Activated CD4-positive, alpha-beta memory T cell treated with anti-CD3 and anti-CD28 coated beads for 36 hours (primary cell): ENCODE results near the gene MRRF. TPM values are rescaled to one million over a fixed set of nuclear protein-coding genes. Genes with fewer than 3 reads are reported as not detected.

ENCODE experiments used
- CTCF ChIA-PET: fragments of 350-600 bp; sonication (Branson Sonifier 250); formaldehyde crosslinking; loops from one replicate; lab custom pipeline; 2021; ENCODE audit warnings: antibody characterized with exemption, inconsistent platforms; lab: Charles Lee
- POLR2A ChIA-PET: fragments of 350-600 bp; sonication (Branson Sonifier 250); formaldehyde crosslinking; loops from one replicate; lab custom pipeline; 2021; ENCODE audit warnings: antibody characterized with exemption; lab: Charles Lee
- DNase-seq: peaks from one replicate; pipeline ENCODE4 v3.0.0-alpha.2; 2020
- H3K27ac Mint-ChIP-seq: one replicate; pipeline ENCODE4 v1.8.0; 2021; ENCODE audit warnings: mixed read lengths
- H3K27me3 Mint-ChIP-seq: one replicate; pipeline ENCODE4 v1.8.0; 2021; ENCODE audit warnings: mixed read lengths
- H3K36me3 Mint-ChIP-seq: one replicate; pipeline ENCODE4 v1.8.0; 2021; ENCODE audit warnings: mixed read lengths
- H3K4me1 Mint-ChIP-seq: one replicate; pipeline ENCODE4 v1.8.0; 2021; ENCODE audit warnings: low read depth, mixed read lengths
- H3K4me3 Mint-ChIP-seq: one replicate; pipeline ENCODE4 v1.8.0; 2021; ENCODE audit warnings: mild to moderate bottlenecking, mixed read lengths
- H3K9me3 Mint-ChIP-seq: one replicate; pipeline ENCODE4 v1.8.0; 2021; ENCODE audit warnings: mixed read lengths
- intact Hi-C: fragments of 100-400 bp; cut with micrococcal nuclease; formaldehyde crosslinking; loops from one replicate; pipeline ENCODE4 v1.15.1; 2023
- total RNA-seq, 2 experiments: library from RNA; stranded (reverse); gene quantifications; one replicate each; pipeline ENCODE4 v1.2.3, GENCODE V29; 2021

MRRF gene
- total RNA-seq, 2 experiments from 2014 or later = 47.2 to 52.5 TPM

DNA sequence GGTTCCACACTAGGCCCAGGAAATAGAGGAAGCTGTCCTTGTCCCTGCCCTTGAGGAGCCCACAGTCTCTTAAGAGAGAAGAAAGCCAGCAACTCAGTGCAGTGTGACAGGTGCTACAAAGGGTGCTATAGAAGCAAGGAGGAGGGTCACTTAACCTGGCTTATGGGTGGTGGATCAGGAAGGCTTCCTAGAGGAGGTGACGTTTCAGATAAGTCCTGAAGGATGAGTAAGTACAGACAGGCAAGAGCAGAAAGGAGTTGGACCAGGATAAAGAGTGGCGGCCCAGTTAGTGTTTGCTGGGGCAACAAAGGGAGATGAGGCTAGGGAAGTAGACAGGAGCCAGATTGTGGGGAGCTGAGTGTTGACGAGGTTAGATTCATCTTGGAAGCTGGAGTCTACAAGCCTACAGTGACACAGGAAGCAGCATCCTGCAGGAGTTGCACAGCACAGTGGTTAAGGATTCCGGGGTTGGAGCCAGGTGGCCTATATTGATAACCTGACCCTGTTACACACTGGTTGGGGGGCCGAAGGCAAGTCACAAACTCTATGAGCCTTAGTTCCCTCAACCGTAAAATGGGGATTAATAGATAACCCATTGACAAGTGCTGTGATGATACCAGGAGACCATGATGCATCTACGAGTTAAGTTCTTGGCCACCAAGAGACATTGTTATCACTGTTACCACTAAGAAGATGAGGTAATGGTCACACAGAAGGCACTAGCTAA lies 30.5 kb upstream of the MRRF start:
- H3K9me3 Mint-ChIP-seq = no peaks in the 10 kb centered on the region
- intact Hi-C loops = no loop called here
- no peak overlapping the region for H3K27ac Mint-ChIP-seq
- H3K27me3 Mint-ChIP-seq = peaks cover 1% of the 10 kb centered on the region
- H3K36me3 Mint-ChIP-seq = peaks cover 4% of the 10 kb centered on the region
- H3K4me1 Mint-ChIP-seq = no peaks in the 10 kb centered on the region
- ChIA-PET CTCF (no interaction called here), POLR2A (no interaction called here)
- H3K4me3 Mint-ChIP-seq = no peak overlapping the region
- no peak for DNase-seq

DNA sequence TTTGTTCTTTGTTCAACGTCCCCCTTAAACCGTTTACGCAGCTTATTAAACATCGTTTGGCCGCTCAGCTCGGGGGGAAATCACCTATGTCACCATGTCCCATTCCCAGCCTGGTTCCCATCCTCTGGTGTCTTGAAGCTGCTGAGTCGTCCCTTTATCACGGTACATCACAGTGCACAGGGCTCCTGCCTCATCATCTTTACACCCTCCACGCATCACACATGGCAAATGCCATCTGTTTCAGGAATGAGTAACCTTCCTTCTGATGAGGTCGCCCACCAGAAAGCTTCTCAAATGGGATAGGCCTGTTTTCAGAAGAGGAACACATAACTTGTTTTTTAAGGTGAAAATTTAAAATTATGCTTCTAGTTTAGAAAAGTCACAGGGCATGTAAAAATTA lies 28.0 kb upstream of the MRRF start:
- DNase-seq = no peak
- H3K4me1 Mint-ChIP-seq = no peaks in the 10 kb centered on the region
- CTCF ChIA-PET = interaction anchor here (1.4 kb wide), 1 partner anchor 112 kb away, joined by 4 read pairs; no protein-coding TSS in a partner anchor

DNA sequence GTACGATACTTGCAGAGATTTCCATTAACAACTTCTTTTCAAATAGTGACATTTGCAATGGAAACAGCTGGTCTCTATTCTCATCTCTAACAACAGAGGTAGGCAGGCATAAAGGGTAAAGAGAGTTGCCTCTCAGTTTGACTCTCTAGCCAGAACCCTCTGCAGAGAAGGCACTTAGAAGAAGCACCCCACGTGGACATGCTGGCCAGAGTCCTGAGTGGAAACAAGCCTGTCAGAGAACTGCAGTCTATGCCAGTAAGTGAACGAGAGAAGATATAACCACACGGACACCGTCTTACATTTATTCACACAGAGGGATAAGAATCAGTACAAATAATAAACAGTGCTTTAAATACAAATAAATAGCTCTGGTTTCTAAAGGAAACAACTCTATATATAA lies 25.0 kb upstream of the MRRF start:
- intact Hi-C loops = no loop called here
- no peak for DNase-seq
- CTCF ChIA-PET = interaction anchor here (0.5 kb wide), 1 partner anchor 52 kb away, joined by 3 read pairs; no protein-coding TSS in a partner anchor

More for the DNA sequence above, 28.0 kb upstream of the MRRF start:
- H3K36me3 Mint-ChIP-seq = peaks cover 20% of the 10 kb centered on the region
- POLR2A ChIA-PET = no interaction called here
- no peak overlapping the region for H3K27ac Mint-ChIP-seq
- no peaks in the 10 kb centered on the region for H3K9me3 Mint-ChIP-seq
- H3K4me3 Mint-ChIP-seq = no peak overlapping the region
- peaks cover 1% of the 10 kb centered on the region for H3K27me3 Mint-ChIP-seq
- intact Hi-C loops = no loop called here

DNA sequence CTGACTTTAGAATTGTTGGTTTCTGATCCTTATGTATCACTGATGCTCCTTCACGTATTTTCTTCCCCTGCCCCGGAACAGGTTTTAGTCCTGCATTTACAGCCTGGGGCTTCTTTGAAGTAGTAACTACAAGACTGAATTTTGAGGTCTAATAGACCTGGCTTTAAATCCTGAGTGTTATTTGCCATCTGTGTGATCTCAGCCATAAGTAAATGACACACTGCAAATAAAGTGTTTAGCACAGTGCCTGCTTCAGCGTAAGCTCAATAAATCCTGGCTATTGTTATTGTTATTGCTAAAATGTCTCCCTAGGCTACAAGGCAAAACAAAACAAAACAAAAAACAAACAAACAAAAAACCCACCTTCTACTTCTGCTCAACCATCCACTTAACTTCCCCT lies 20.3 kb upstream of the MRRF start:
- ChIA-PET POLR2A (no interaction called here), CTCF (interaction anchor here (0.8 kb wide), 1 partner anchor 119 kb away, joined by 3 read pairs; no protein-coding TSS in a partner anchor)
- H3K27ac Mint-ChIP-seq = no peak overlapping the region
- intact Hi-C loops = no loop called here
- peaks cover 50% of the 10 kb centered on the region for H3K36me3 Mint-ChIP-seq
- H3K27me3 Mint-ChIP-seq = no peaks in the 10 kb centered on the region
- no peak for DNase-seq
- H3K9me3 Mint-ChIP-seq = no peaks in the 10 kb centered on the region
- no peak overlapping the region for H3K4me3 Mint-ChIP-seq
- H3K4me1 Mint-ChIP-seq = no peaks in the 10 kb centered on the region

More for the DNA sequence above, 25.0 kb upstream of the MRRF start:
- Mint-ChIP-seq H3K4me3 (no peak overlapping the region), H3K27me3 (no peaks in the 10 kb centered on the region), H3K27ac (no peak overlapping the region), H3K9me3 (no peaks in the 10 kb centered on the region), H3K36me3 (peaks cover 37% of the 10 kb centered on the region), H3K4me1 (no peaks in the 10 kb centered on the region)
- POLR2A ChIA-PET = no interaction called here

DNA sequence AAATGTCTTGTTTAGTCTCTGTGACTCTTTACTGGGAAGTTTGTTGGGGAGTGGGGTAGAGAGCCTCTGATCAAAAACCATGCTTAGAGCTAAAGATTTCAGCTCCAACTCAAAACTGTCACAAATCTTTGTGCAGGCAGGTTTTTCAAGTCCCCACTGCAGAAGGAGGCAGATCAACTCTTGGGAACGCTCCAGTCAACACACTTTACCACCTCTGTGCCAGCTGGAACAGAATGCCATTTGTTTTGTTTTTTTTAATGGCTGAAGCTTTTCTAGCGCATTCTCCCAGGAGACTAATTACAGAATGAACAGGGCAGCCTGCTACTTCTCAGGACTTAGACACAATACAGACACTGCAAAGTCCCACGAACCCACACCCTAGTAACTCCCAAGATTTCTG lies 18.0 kb upstream of the MRRF start:
- peaks cover 43% of the 10 kb centered on the region for H3K36me3 Mint-ChIP-seq
- intact Hi-C loops = no loop called here
- CTCF ChIA-PET = interaction anchor here (2.0 kb wide), 1 partner anchor 122 kb away, joined by 6 read pairs; no protein-coding TSS in a partner anchor

DNA sequence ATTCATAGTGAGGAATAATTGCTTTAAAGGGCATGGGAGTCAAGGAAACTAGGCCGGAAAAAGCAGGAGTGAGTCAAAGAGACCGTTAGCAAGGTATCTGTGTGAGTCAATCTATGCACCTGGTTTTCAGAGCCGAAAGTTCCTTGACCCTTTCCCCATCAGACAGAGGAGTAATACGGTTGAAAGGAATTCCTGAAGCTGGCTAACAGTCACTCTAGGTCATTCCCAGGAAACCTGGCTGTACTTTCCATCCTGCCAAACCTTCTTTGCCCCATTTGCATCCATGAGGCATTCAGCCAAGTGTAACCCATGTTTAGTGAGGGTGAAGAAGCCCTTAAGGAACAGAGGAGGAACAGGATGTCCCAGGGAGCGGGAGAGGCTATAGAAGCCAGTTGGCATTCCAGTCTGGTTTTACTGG lies 16.2 kb upstream of the MRRF start:
- CTCF ChIA-PET = no interaction called here
- no peaks in the 10 kb centered on the region for H3K4me1 Mint-ChIP-seq
- POLR2A ChIA-PET = no interaction called here

More for the DNA sequence above, 18.0 kb upstream of the MRRF start:
- Mint-ChIP-seq H3K27me3 (no peaks in the 10 kb centered on the region), H3K4me3 (no peak overlapping the region), H3K27ac (no peak overlapping the region), H3K4me1 (no peaks in the 10 kb centered on the region), H3K9me3 (no peaks in the 10 kb centered on the region)
- POLR2A ChIA-PET = no interaction called here
- DNase-seq = no peak

DNA sequence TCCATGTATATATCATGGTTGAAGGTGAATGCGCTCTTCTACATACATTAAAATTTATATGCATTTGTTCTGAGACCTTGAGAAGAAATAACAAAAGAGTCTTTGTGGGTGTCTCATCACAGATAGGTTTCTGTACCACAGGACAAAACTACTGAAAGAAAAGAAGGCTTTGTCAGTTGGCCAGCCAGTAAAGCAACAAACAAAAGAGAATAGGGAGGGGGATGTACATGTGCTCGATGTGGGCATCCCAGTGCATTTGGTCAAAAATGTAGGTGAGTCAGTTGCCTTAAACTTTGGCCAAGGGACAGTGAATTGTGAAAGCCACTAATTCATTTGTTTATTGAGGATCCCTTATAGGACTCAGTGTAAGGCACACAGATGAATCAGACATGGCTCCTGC lies 13.3 kb upstream of the MRRF start:
- Mint-ChIP-seq H3K36me3 (peaks cover 33% of the 10 kb centered on the region), H3K4me3 (no peak overlapping the region), H3K27ac (no peak overlapping the region), H3K9me3 (no peaks in the 10 kb centered on the region), H3K27me3 (no peaks in the 10 kb centered on the region), H3K4me1 (peaks cover 3% of the 10 kb centered on the region)
- no peak for DNase-seq
- ChIA-PET POLR2A (no interaction called here), CTCF (interaction anchor here (0.9 kb wide), 1 partner anchor 19 kb away, joined by 3 read pairs; no protein-coding TSS in a partner anchor)
- intact Hi-C loops = no loop called here

More for the DNA sequence above, 16.2 kb upstream of the MRRF start:
- no peaks in the 10 kb centered on the region for H3K9me3 Mint-ChIP-seq
- intact Hi-C loops = no loop called here
- H3K27ac Mint-ChIP-seq = no peak overlapping the region
- H3K36me3 Mint-ChIP-seq = peaks cover 43% of the 10 kb centered on the region
- no peak overlapping the region for H3K4me3 Mint-ChIP-seq
- DNase-seq = no peak
- no peaks in the 10 kb centered on the region for H3K27me3 Mint-ChIP-seq

DNA sequence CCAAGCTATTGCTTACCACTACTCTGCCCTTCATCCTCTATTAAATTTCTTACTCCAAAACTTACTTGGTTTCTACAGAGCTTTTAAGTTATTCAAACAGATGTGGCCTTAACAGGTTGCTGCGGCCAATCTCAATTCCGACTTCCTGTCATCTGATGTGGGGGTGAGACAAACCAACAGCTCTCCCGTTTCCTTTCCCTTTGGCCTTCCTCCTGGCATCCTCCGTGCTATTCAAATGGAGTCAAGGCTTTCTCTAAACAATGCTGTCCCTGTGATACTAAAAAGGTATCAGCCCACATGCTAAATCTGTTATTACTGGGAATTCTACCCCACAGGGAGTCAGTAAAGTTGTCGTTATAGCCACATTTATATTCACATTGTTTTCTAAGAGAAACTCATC lies 11.9 kb upstream of the MRRF start:
- Mint-ChIP-seq H3K4me1 (peaks cover 3% of the 10 kb centered on the region), H3K27me3 (no peaks in the 10 kb centered on the region), H3K9me3 (no peaks in the 10 kb centered on the region), H3K4me3 (no peak overlapping the region), H3K27ac (no peak overlapping the region), H3K36me3 (peaks cover 31% of the 10 kb centered on the region)
- intact Hi-C loops = no loop called here
- POLR2A ChIA-PET = interaction anchor here (1.6 kb wide), 1 partner anchor 12 kb away, joined by 4 read pairs; the partner anchor contains the start of genes MRRF and RBM18
- no peak for DNase-seq
- CTCF ChIA-PET = no interaction called here

DNA sequence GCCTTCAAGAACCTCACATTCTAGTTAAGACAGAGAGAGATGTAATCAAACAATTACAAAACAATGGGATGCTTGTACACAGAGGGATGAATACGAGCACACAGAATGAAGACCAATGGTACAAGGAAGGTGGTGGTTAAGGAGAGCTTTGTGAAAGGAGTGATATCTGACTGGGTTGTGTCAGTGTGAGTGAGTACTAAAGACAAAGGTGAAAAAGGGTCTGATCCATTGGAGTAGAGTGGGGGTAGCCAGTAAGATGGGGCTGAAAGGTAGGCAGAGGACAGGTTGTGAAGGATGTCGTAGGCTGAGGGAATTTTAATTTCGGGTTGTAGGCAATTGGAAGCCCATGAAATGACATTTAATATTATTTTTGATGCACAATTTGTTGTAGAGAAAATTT lies 9.9 kb upstream of the MRRF start:
- DNase-seq = no peak

DNA sequence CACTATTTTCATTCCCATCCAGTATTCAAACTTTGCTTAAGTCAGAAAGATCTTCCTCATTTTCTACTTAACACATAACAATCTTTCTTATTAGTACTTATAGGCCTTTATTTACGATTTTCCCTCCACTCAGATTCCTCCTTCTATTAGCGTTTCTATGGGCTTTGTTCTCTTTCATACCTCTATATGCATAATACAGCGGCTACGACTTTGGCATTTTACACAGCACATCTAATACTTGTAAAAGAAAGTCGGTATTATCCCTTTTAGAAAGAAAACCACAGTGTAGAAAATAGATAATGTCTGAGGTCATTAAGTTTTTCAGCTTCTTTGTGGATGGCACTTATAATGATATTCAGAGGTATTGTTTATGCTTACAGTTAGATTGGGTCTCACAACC lies 8.5 kb upstream of the MRRF start:
- Mint-ChIP-seq H3K27ac (no peak overlapping the region), H3K36me3 (peaks cover 37% of the 10 kb centered on the region), H3K9me3 (no peaks in the 10 kb centered on the region), H3K4me3 (no peak overlapping the region), H3K27me3 (no peaks in the 10 kb centered on the region), H3K4me1 (peaks cover 6% of the 10 kb centered on the region)
- ChIA-PET POLR2A (no interaction called here), CTCF (interaction anchor here (1.0 to 1.4 kb wide), 3 partner anchors 8 to 133 kb away, joined by 3 to 4 read pairs (median 4); partner anchors contain the start of genes MRRF and RBM18)
- intact Hi-C loops = no loop called here
- DNase-seq = no peak

More for the DNA sequence above, 9.9 kb upstream of the MRRF start:
- CTCF ChIA-PET = interaction anchor here (1.3 kb wide), 1 partner anchor 130 kb away, joined by 4 read pairs; no protein-coding TSS in a partner anchor
- Mint-ChIP-seq H3K9me3 (no peaks in the 10 kb centered on the region), H3K27me3 (no peaks in the 10 kb centered on the region), H3K4me3 (no peak overlapping the region), H3K27ac (no peak overlapping the region), H3K4me1 (peaks cover 3% of the 10 kb centered on the region), H3K36me3 (peaks cover 35% of the 10 kb centered on the region)
- intact Hi-C loops = no loop called here
- POLR2A ChIA-PET = no interaction called here

DNA sequence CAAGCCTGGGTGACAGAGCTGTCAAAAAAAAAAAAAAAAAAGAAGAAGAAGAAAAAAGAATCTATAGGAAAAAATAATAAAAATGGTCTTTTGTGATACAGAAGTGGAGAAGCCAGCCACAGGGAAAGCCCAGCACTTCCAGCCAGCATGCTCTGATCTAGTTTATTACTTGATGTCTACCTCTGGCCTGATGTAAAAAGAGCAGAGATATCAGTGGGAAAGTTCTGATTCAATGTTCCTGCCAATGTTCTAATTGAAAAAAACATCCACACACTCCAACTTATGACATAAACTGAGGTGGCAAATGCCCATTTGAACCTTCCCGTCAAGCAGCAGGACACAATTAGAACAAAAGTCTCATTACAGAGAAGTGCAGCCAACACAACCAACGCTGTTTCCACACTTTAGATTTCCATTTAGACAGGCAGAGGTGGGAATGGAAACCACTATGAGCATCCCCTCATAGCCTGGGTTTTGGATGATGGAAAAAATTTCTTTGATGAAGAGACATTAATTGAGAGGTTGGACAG lies 5.7 kb upstream of the MRRF start:
- ChIA-PET POLR2A (no interaction called here), CTCF (interaction anchor here (1.0 kb wide), 1 partner anchor 134 kb away, joined by 3 read pairs; no protein-coding TSS in a partner anchor)
- Mint-ChIP-seq H3K27me3 (no peaks in the 10 kb centered on the region), H3K9me3 (no peaks in the 10 kb centered on the region), H3K36me3 (peaks cover 30% of the 10 kb centered on the region), H3K4me1 (peaks cover 30% of the 10 kb centered on the region), H3K27ac (no peak overlapping the region), H3K4me3 (no peak overlapping the region)
- intact Hi-C loops = no loop called here
- DNase-seq = no peak

DNA sequence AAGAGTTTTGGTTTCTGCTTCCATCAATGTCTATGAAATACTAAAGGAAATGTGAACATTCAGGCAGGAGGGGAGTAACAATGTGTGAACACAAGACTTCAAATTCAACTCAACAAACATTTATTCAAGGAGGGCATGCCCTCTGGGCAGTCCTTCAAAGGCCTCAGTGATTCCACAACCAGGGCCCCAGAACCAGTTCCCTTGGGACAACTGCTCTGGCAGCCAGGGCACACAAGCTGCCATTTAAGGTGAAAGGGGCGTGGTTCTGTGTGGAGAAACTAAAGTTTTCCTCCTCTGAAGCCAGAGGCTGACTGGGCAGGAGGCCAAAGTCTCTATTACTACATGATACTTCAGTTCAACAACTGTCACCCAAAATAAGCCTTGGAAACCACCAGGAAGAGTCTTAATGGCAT lies 3.2 kb upstream of the MRRF start:
- H3K27ac Mint-ChIP-seq = no peak overlapping the region
- H3K9me3 Mint-ChIP-seq = no peaks in the 10 kb centered on the region
- POLR2A ChIA-PET = no interaction called here
- DNase-seq = no peak
- H3K36me3 Mint-ChIP-seq = peaks cover 24% of the 10 kb centered on the region
- no peaks in the 10 kb centered on the region for H3K27me3 Mint-ChIP-seq
- H3K4me1 Mint-ChIP-seq = peaks cover 40% of the 10 kb centered on the region
- no peak overlapping the region for H3K4me3 Mint-ChIP-seq
- CTCF ChIA-PET = interaction anchor here (0.6 kb wide), 1 partner anchor 730 kb away, joined by 8 read pairs; no protein-coding TSS in a partner anchor
- intact Hi-C loops = no loop called here
